Stimulated activated naive CD8-positive, alpha-beta T cell treated with anti-CD3 and anti-CD28 coated beads, Interleukin-15, Interleukin-2, amounts not matched to agents 100 ng/mL and 50 ng/mL, for 24 hours (primary cell): ENCODE data around the gene HBM.
"Not testable (repeated sequence)": the region's sequence is repeated elsewhere in the genome, so short reads cannot be mapped to it uniquely, and the experiment has no call there.

ENCODE experiments used
- H3K27ac Mint-ChIP-seq: one replicate; pipeline ENCODE4 v1.8.0; 2021; ENCODE audit warnings: mild to moderate bottlenecking, mixed read lengths
- H3K27me3 Mint-ChIP-seq: one replicate; pipeline ENCODE4 v1.8.0; 2021; ENCODE audit warnings: mixed read lengths
- H3K36me3 Mint-ChIP-seq: one replicate; pipeline ENCODE4 v1.8.0; 2021; ENCODE audit warnings: low read depth, mixed read lengths
- H3K4me1 Mint-ChIP-seq: one replicate; pipeline ENCODE4 v1.8.0; 2021; ENCODE audit warnings: low read depth, mixed read lengths
- H3K4me3 Mint-ChIP-seq: one replicate; pipeline ENCODE4 v1.8.0; 2021; ENCODE audit warnings: mild to moderate bottlenecking, mixed read lengths
- H3K9me3 Mint-ChIP-seq: one replicate; pipeline ENCODE4 v1.8.0; 2021; ENCODE audit warnings: mixed read lengths

HBM gene

GRCh38 chr16:211631-212180 is 45.9 kb downstream of the HBM start:
- not testable (repeated sequence) for H3K27me3 Mint-ChIP-seq, H3K4me3 Mint-ChIP-seq, H3K4me1 Mint-ChIP-seq, H3K27ac Mint-ChIP-seq, H3K9me3 Mint-ChIP-seq
- H3K36me3 Mint-ChIP-seq = peaks cover 50% of the 10 kb centered on the region

GRCh38 chr16:212999-213398 is 47.2 kb downstream of the HBM start:
- no peak overlapping the region for H3K4me3 Mint-ChIP-seq
- no peaks in the 10 kb centered on the region for H3K27me3 Mint-ChIP-seq
- H3K9me3 Mint-ChIP-seq = no peaks in the 10 kb centered on the region
- peaks cover 49% of the 10 kb centered on the region for H3K36me3 Mint-ChIP-seq
- H3K4me1 Mint-ChIP-seq = no peaks in the 10 kb centered on the region
- H3K27ac Mint-ChIP-seq = peak overlapping the region; percentile 26
